IMR-90 (cell line): ENCODE measurements around the gene PROSER2. TPM values are rescaled to one million over a fixed set of nuclear protein-coding genes. Genes with fewer than 3 reads are reported as not detected.

Source experiments
- ATAC-seq: fragments of 200-7000 bp; cut with Tn5 transposase; 2 replicates; pipeline ENCODE4 v1.9.1; 2020; ENCODE audit warnings: low read depth, mild to moderate bottlenecking, moderate library complexity
- BruUV-seq: library from RNA; stranded (reverse); fragments of 400-500 nt; replicated peaks from 2 replicates; lab custom pipeline; 2021; lab: Mats Ljungman, UMichigan
- CTCF ChIA-PET: fragments of 300-600 bp; formaldehyde crosslinking; extraction: SDS; loops from one replicate; lab custom pipeline; 2021; ENCODE audit warnings: antibody characterized with exemption; lab: Yijun Ruan, JAX
- POLR2A ChIA-PET: fragments of 300-600 bp; sonication (Branson Sonifier 250); formaldehyde crosslinking; loops from one replicate; lab custom pipeline; 2022; ENCODE audit warnings: antibody characterized with exemption; ENCODE audit not compliant: unreplicated experiment; lab: Charles Lee
- DNase-seq: peaks from one replicate; pipeline ENCODE4 v3.0.0; 2013
- H2AFZ ChIP-seq: replicated peaks from 2 replicates; pipeline ENCODE3; 2013; ENCODE audit warnings: low read length, mild to moderate bottlenecking; ENCODE audit not compliant: poor library complexity
- H2AK5ac ChIP-seq: 2 replicates; pipeline ENCODE4 v1.6.1; 2013; ENCODE audit warnings: low read depth, low read length, inconsistent platforms
- H2AK9ac ChIP-seq: replicated peaks from 2 replicates; pipeline ENCODE3; 2013; ENCODE audit warnings: mild to moderate bottlenecking, low read depth, low read length, moderate library complexity; ENCODE audit not compliant: poor library complexity
- H2BK120ac ChIP-seq: 2 replicates; pipeline ENCODE4 v1.6.1; 2013; ENCODE audit warnings: low read depth, low read length, inconsistent platforms
- H2BK15ac ChIP-seq: 3 replicates; pipeline ENCODE4 v1.6.1; 2013; ENCODE audit warnings: low read depth, low read length, inconsistent platforms
- H2BK20ac ChIP-seq: 2 replicates; pipeline ENCODE4 v1.6.1; 2013; ENCODE audit warnings: low read depth, mild to moderate bottlenecking, inconsistent platforms, low read length, moderate library complexity
- H2BK5ac ChIP-seq: 2 replicates; pipeline ENCODE4 v1.6.1; 2013; ENCODE audit warnings: mild to moderate bottlenecking, low read depth, low read length, inconsistent platforms; ENCODE audit not compliant: poor library complexity, severe bottlenecking
- H3K14ac ChIP-seq: replicated peaks from 2 replicates; pipeline ENCODE4 v1.6.1; 2013; ENCODE audit warnings: low read depth, low read length, inconsistent platforms
- H3K18ac ChIP-seq: 2 replicates; pipeline ENCODE4 v1.6.1; 2013; ENCODE audit warnings: low read depth, low read length, control low read depth
- H3K23ac ChIP-seq: 2 replicates; pipeline ENCODE4 v1.6.1; 2013; ENCODE audit warnings: low read depth, low read length, inconsistent platforms
- H3K27ac ChIP-seq: 2 replicates; pipeline ENCODE4 v1.5.1; 2013; ENCODE audit warnings: mild to moderate bottlenecking, control low read depth, low read length; ENCODE audit not compliant: insufficient read depth
- H3K27me3 ChIP-seq: 2 replicates; pipeline ENCODE4 v1.6.1; 2013; ENCODE audit warnings: low read length; ENCODE audit not compliant: control insufficient read depth, insufficient read depth
- H3K36me3 ChIP-seq: 2 replicates; pipeline ENCODE4 v1.6.1; 2013; ENCODE audit warnings: low read length, mixed read lengths; ENCODE audit not compliant: control insufficient read depth, insufficient read depth
- H3K4ac ChIP-seq: 2 replicates; pipeline ENCODE4 v1.6.1; 2013; ENCODE audit warnings: low read depth, low read length, inconsistent platforms
- H3K4me1 ChIP-seq: 2 replicates; pipeline ENCODE4 v1.6.1; 2013; ENCODE audit warnings: low read length, mixed read lengths; ENCODE audit not compliant: control insufficient read depth, insufficient read depth
- H3K4me2 ChIP-seq: 2 replicates; pipeline ENCODE4 v1.6.1; 2013; ENCODE audit warnings: low read depth, mild to moderate bottlenecking, control low read depth, low read length, moderate library complexity
- H3K4me3 ChIP-seq: 2 replicates; pipeline ENCODE4 v1.5.1; 2013; ENCODE audit warnings: low read depth, mild to moderate bottlenecking, control low read depth, low read length, moderate library complexity; ENCODE audit not compliant: insufficient read depth
- H3K56ac ChIP-seq: 2 replicates; pipeline ENCODE4 v1.6.1; 2013; ENCODE audit warnings: low read length, inconsistent platforms; ENCODE audit not compliant: insufficient read depth; ENCODE audit errors: extremely low read depth
- H3K79me1 ChIP-seq, 2 experiments: 2 replicates each; pipeline ENCODE4 v1.6.1; 2013; ENCODE audit warnings: low read length in 2 of 2, inconsistent platforms in 1 of 2, low read depth in 1 of 2
- H3K9ac ChIP-seq: 2 replicates; pipeline ENCODE4 v1.6.1; 2013; ENCODE audit warnings: low read depth, low read length, control low read depth
- H3K9me1 ChIP-seq: 2 replicates; pipeline ENCODE4 v1.6.1; 2013; ENCODE audit warnings: low read length, inconsistent platforms; ENCODE audit not compliant: insufficient read depth
- H3K9me3 ChIP-seq: 2 replicates; pipeline ENCODE4 v1.6.1; 2013; ENCODE audit warnings: low read length; ENCODE audit not compliant: control insufficient read depth, insufficient read depth
- H4K20me1 ChIP-seq: 2 replicates; pipeline ENCODE4 v1.6.1; 2013; ENCODE audit warnings: low read length, inconsistent platforms; ENCODE audit not compliant: insufficient read depth
- H4K5ac ChIP-seq: 2 replicates; pipeline ENCODE4 v1.6.1; 2013; ENCODE audit warnings: mild to moderate bottlenecking, low read depth, low read length, control low read depth
- H4K8ac ChIP-seq, 2 experiments: 2 replicates each; pipeline ENCODE4 v1.6.1; 2013; ENCODE audit warnings: low read depth in 2 of 2, low read length in 2 of 2, control low read depth in 1 of 2, inconsistent platforms in 1 of 2
- H4K91ac ChIP-seq: 2 replicates; pipeline ENCODE4 v1.6.1; 2013; ENCODE audit warnings: low read depth, low read length, inconsistent platforms; ENCODE audit not compliant: insufficient read depth
- BHLHE40 ChIP-seq: fragments of 150-350 bp; IDR thresholded peaks from 2 replicates; pipeline ENCODE4 v1.6.1; 2016; ENCODE audit warnings: mild to moderate bottlenecking, low read depth, low read length
- CEBPB ChIP-seq: IDR thresholded peaks from 2 replicates; pipeline ENCODE4 v1.6.1; 2012; ENCODE audit warnings: low read depth, low read length, improper control_type of control experiment
- CHD1 ChIP-seq: IDR thresholded peaks from 2 replicates; pipeline ENCODE4 v1.6.1; 2012; ENCODE audit warnings: low read depth, low read length, improper control_type of control experiment
- CTCF ChIP-seq: conservative IDR thresholded peaks from 2 replicates; pipeline ENCODE4 v1.5.1; 2012; ENCODE audit warnings: mild to moderate bottlenecking, low read depth, low read length, improper control_type of control experiment
- ELK1 ChIP-seq: fragments of 150-350 bp; IDR thresholded peaks from 2 replicates; pipeline ENCODE4 v1.6.1; 2016; ENCODE audit warnings: low read depth, mild to moderate bottlenecking, low read length, moderate library complexity, borderline replicate concordance
- FOS ChIP-seq: fragments of 150-350 bp; IDR thresholded peaks from 2 replicates; pipeline ENCODE4 v1.6.1; 2016; ENCODE audit warnings: low read depth, low read length
- MAFK ChIP-seq: IDR thresholded peaks from 2 replicates; pipeline ENCODE4 v1.6.1; 2012; ENCODE audit warnings: low read depth, low read length, improper control_type of control experiment
- MAZ ChIP-seq: IDR thresholded peaks from 2 replicates; pipeline ENCODE4 v1.6.1; 2012; ENCODE audit warnings: low read depth, mild to moderate bottlenecking, low read length, improper control_type of control experiment, moderate library complexity, borderline replicate concordance
- MXI1 ChIP-seq: IDR thresholded peaks from 2 replicates; pipeline ENCODE4 v1.6.1; 2012; ENCODE audit warnings: low read depth, mild to moderate bottlenecking, low read length, moderate library complexity, borderline replicate concordance
- NFE2L2 ChIP-seq: fragments of 150-350 bp; IDR thresholded peaks from 2 replicates; pipeline ENCODE4 v1.6.1; 2016; ENCODE audit warnings: low read depth, mild to moderate bottlenecking, low read length
- POLR2A ChIP-seq: IDR thresholded peaks from 2 replicates; pipeline ENCODE4 v1.6.1; 2012; ENCODE audit warnings: mild to moderate bottlenecking, low read depth, low read length
- RAD21 ChIP-seq: IDR thresholded peaks from 2 replicates; pipeline ENCODE4 v1.6.1; 2012; ENCODE audit warnings: low read length, improper control_type of control experiment
- RCOR1 ChIP-seq: IDR thresholded peaks from 2 replicates; pipeline ENCODE4 v1.6.1; 2012; ENCODE audit warnings: mild to moderate bottlenecking, low read length, improper control_type of control experiment; ENCODE audit not compliant: insufficient replicate concordance
- RFX5 ChIP-seq: IDR thresholded peaks from 2 replicates; pipeline ENCODE4 v1.8.0; 2012; ENCODE audit warnings: low read depth, mild to moderate bottlenecking, low read length, moderate library complexity
- SMC3 ChIP-seq: fragments of 150-350 bp; IDR thresholded peaks from 2 replicates; pipeline ENCODE4 v1.6.1; 2016; ENCODE audit warnings: low read depth, mild to moderate bottlenecking, antibody characterized with exemption, low read length, moderate library complexity
- USF2 ChIP-seq: fragments of 150-350 bp; IDR thresholded peaks from 2 replicates; pipeline ENCODE4 v1.6.1; 2017; ENCODE audit warnings: mild to moderate bottlenecking, antibody characterized with exemption, low read length, low read depth
- WGBS, 2 experiments: methylation state at CpG; one replicate each; pipeline versions ENCODE4 v1.1.5 to v1.1.7; 2013; ENCODE audit warnings: missing lambda C conversion rate in 2 of 2; ENCODE audit not compliant: insufficient read length in 1 of 2; ENCODE audit errors: extremely low coverage in 2 of 2; 5-methylcytosine and 5-hydroxymethylcytosine counted together
- dilution Hi-C: fragments of 300-500 bp; cut with HindIII; formaldehyde crosslinking; loops from one replicate; pipeline ENCODE4 v1.14.3; 2018; ENCODE audit warnings: low sequenced_read_pairs; ENCODE audit not compliant: unreplicated experiment
- in situ Hi-C: fragments of 300-500 bp; cut with MboI; formaldehyde crosslinking; loops from 3 replicates; pipeline ENCODE4 v1.14.3; 2019; ENCODE audit warnings: low sequenced_read_pairs, inconsistent platforms, mixed read lengths
- intact Hi-C: fragments of 100-400 bp; cut with micrococcal nuclease; formaldehyde crosslinking; loops from 2 replicates; pipeline ENCODE4 v1.10.0; 2022
- polyA plus RNA-seq, 3 experiments: library from polyadenylated mRNA; depleted of rRNA; stranded (reverse); fragments of >200 nt; gene quantifications; 2 replicates each; pipeline ENCODE4 v1.2.3, GENCODE V29; 2012; ENCODE audit warnings: low replicate concordance in 1 of 3
- total RNA-seq: library from RNA; depleted of rRNA; stranded (reverse); fragments of >200 nt; gene quantifications from 2 replicates; pipeline ENCODE4 v1.2.3, GENCODE V29; 2012

PROSER2 gene
- total and polyA plus RNA-seq, 2 of the 4 experiments (the other 2 are of a cell fraction) = 1.4 to 2.0 TPM

- Histone ChIP-seq H2BK120ac (no peak overlapping the region), H4K8ac (no peak overlapping the region), H4K20me1 (no peaks in the 10 kb centered on the region), H3K9me1 (no peaks in the 10 kb centered on the region), H3K4me2 (no peak overlapping the region), H3K4me3 (no peak overlapping the region), H3K27ac (no peak overlapping the region), H2AK9ac (no peak overlapping the region), H2AK5ac (no peak overlapping the region), H3K4me1 (peaks cover 5% of the 10 kb centered on the region), H3K9me3 (no peaks in the 10 kb centered on the region), H3K4ac (no peak overlapping the region), H4K91ac (no peak overlapping the region), H3K36me3 (no peaks in the 10 kb centered on the region), H3K18ac (no peak overlapping the region), H3K23ac (no peak overlapping the region), H2BK5ac (no peak overlapping the region), H3K56ac (no peak overlapping the region), H3K27me3 (no peaks in the 10 kb centered on the region; the same call in 1 of the 2 replicates), H4K5ac (no peak overlapping the region), H3K14ac (no peak overlapping the region), H2BK20ac (no peak overlapping the region), H2AFZ (no peak overlapping the region), H3K9ac (no peak overlapping the region), H3K79me1 (peaks cover 5 to 22% of the 10 kb centered on the region in 2 experiments; a peak in 3 of 4 replicates), H2BK15ac (no peak overlapping the region)
- intact Hi-C loops = no loop called here
- POLR2A ChIA-PET = interaction anchor here (0.7 kb wide), 1 partner anchor 19 kb away, joined by 6 read pairs; no protein-coding TSS in a partner anchor
- CTCF ChIA-PET = no interaction called here
- 100% methylated on average over 2 of the region's 6 CpGs; no CpG with 5 or more reads in 1 of the 2 experiments for WGBS, 2 experiments
- DNase-seq (no peak), ATAC-seq (no peak)
- no peak for TF ChIP-seq CEBPB
- TF ChIP-seq FOS = no peak
- TF ChIP-seq CHD1 = no peak
- no peak for TF ChIP-seq NFE2L2
- TF ChIP-seq MXI1 = no peak
- TF ChIP-seq MAFK = no peak
- TF ChIP-seq USF2 = no peak
- TF ChIP-seq MAZ = no peak
- no peak for TF ChIP-seq RFX5
- no peak for TF ChIP-seq POLR2A
- TF ChIP-seq ELK1 = no peak
- no peak for TF ChIP-seq RCOR1
- no peak for TF ChIP-seq SMC3
- no peak for TF ChIP-seq RAD21
- TF ChIP-seq BHLHE40 = no peak
- no peak for TF ChIP-seq CTCF
- in situ Hi-C loops = no loop called here
- dilution Hi-C loops = no loop called here
- no TSS peak for BruUV-seq
Observed at GRCh38 chr10:11827414-11827813, 4.3 kb downstream of the PROSER2 start.
